ENCODE measurements around the gene FIGNL2. TPM values are rescaled to one million over a fixed set of nuclear protein-coding genes. Genes with fewer than 3 reads are reported as not detected.
A peak's percentile ranks its signal among the peaks of the same experiment; 100 is the strongest.

FIGNL2 gene
- polyA plus RNA-seq, 2 of the 4 experiments (the other 2 are of a cell fraction): 0.26 to 0.46 TPM

- Histone ChIP-seq H3K4me3 (no peak overlapping the region), H3K4me1 (no peaks in the 10 kb centered on the region), H3K27ac (no peak overlapping the region), H3K4me2 (no peak overlapping the region), H3K9me3 (no peaks in the 10 kb centered on the region)
- no peak for ATAC-seq
- no peak for DNase-seq (ENCODE audit: low read depth in 1 of 2, low spot score in 1 of 2)
- TF ChIP-seq, protein P1, sequence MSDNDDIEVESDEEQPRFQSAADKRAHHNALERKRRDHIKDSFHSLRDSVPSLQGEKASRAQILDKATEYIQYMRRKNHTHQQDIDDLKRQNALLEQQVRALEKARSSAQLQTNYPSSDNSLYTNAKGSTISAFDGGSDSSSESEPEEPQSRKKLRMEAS (IDR thresholded peaks at IDR 0.05): no peak
- TF ChIP-seq PBX3 (IDR thresholded peaks at IDR 0.05) (no peak), KDM5A (IDR thresholded peaks at IDR 0.05) (no peak), GATA3 (IDR thresholded peaks at IDR 0.05; ENCODE audit: borderline replicate concordance) (no peak), POLR2AphosphoS2 (conservative IDR thresholded peaks at IDR 0.05; ENCODE audit: low read length) (no peak), NFE2L2 (conservative IDR thresholded peaks at IDR 0.05; ENCODE audit: low read length) (no peak), EHMT2 (IDR thresholded peaks at IDR 0.05; ENCODE audit: low read depth) (no peak), EP300 (IDR thresholded peaks at IDR 0.05) (no peak), BCL3 (IDR thresholded peaks at IDR 0.05) (no peak), CHD4 (IDR thresholded peaks at IDR 0.05; ENCODE audit: borderline replicate concordance) (no peak), MAZ (IDR thresholded peaks at IDR 0.05; ENCODE audit: borderline replicate concordance, low read depth, low read length) (no peak)
- TF ChIP-seq, protein P2, sequence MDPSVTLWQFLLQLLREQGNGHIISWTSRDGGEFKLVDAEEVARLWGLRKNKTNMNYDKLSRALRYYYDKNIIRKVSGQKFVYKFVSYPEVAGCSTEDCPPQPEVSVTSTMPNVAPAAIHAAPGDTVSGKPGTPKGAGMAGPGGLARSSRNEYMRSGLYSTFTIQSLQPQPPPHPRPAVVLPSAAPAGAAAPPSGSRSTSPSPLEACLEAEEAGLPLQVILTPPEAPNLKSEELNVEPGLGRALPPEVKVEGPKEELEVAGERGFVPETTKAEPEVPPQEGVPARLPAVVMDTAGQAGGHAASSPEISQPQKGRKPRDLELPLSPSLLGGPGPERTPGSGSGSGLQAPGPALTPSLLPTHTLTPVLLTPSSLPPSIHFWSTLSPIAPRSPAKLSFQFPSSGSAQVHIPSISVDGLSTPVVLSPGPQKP (IDR thresholded peaks at IDR 0.05; ENCODE audit: low read depth, low read length): no peak
- POLR2A ChIA-PET: no interaction called here
- FAIRE-seq: no peak
- CTCF ChIA-PET: interaction anchor here (1.0 to 2.7 kb wide), 5 partner anchors 9 to 52 kb away, joined by 3 to 6 read pairs (median 4); no protein-coding TSS in a partner anchor
- WGBS (ENCODE audit: missing lambda C conversion rate): 93% methylated on average over 3 of the region's 3 CpGs
Measured at GRCh38 chr12:51872689-51872981, 24.1 kb upstream of the FIGNL2 start.

GRCh38 chr12:51871918-51872688, 23.6 kb upstream of the FIGNL2 start:
- WGBS (ENCODE audit: missing lambda C conversion rate): 71% methylated on average over 17 of the region's 17 CpGs
- ChIA-PET POLR2A (no interaction called here), CTCF (interaction anchor here (0.6 to 2.7 kb wide), 8 partner anchors 10 to 1774 kb away, joined by 3 to 6 read pairs (median 4); no protein-coding TSS in a partner anchor)
- H3K27ac ChIP-seq: no peak overlapping the region
- no peak for ATAC-seq
- no peaks in the 10 kb centered on the region for H3K9me3 ChIP-seq
- no peak overlapping the region for H3K4me2 ChIP-seq
- TF ChIP-seq FOXS1 (CRISPR knock-in tag; IDR thresholded peaks at IDR 0.05) (no peak), HEYL (CRISPR knock-in tag; IDR thresholded peaks at IDR 0.05) (no peak)
- H3K4me3 ChIP-seq: no peak overlapping the region
- FAIRE-seq: no peak
- H3K4me1 ChIP-seq: no peaks in the 10 kb centered on the region
- DNase-seq (ENCODE audit: low read depth in 1 of 2, low spot score in 1 of 2): no peak

- 51% methylated on average over 6 of the region's 6 CpGs for WGBS (ENCODE audit: missing lambda C conversion rate)
- no peaks in the 10 kb centered on the region for H3K4me1 ChIP-seq
- ChIA-PET POLR2A (no interaction called here), CTCF (interaction anchor here (2.1 kb wide), 1 partner anchor 122 kb away, joined by 5 read pairs; no protein-coding TSS in a partner anchor)
- FAIRE-seq (no peak), DNase-seq (ENCODE audit: low read depth in 1 of 2, low spot score in 1 of 2) (no peak), ATAC-seq (0 out of 6 replicates have a peak, but pooled peaks of 1 of the 2 experiments have one; percentile 13)
- TF ChIP-seq USF2 (IDR thresholded peaks at IDR 0.05) (no peak), MYC (IDR thresholded peaks at IDR 0.05; ENCODE audit: borderline replicate concordance, low read length) (no peak), ZSCAN20 (CRISPR knock-in tag; IDR thresholded peaks at IDR 0.05) (no peak), PHF8 (IDR thresholded peaks at IDR 0.05; ENCODE audit: borderline replicate concordance, low read depth) (no peak), RFX5 (IDR thresholded peaks at IDR 0.05) (no peak), EP300 (IDR thresholded peaks at IDR 0.05) (no peak), HDAC2 (IDR thresholded peaks at IDR 0.05) (no peak), PBX3 (IDR thresholded peaks at IDR 0.05) (no peak), JUNB (IDR thresholded peaks at IDR 0.05) (no peak), GATA3 (IDR thresholded peaks at IDR 0.05; ENCODE audit: borderline replicate concordance) (no peak), NPAS2 (CRISPR knock-in tag; IDR thresholded peaks at IDR 0.05; ENCODE audit: borderline replicate concordance) (no peak), CTCF (IDR thresholded peaks at IDR 0.05) (no peak)
- TF ChIP-seq, protein P1 (IDR thresholded peaks at IDR 0.05): no peak
- no peak overlapping the region for H3K4me2 ChIP-seq
- no peaks in the 10 kb centered on the region for H3K9me3 ChIP-seq
- no peak overlapping the region for H3K4me3 ChIP-seq
- no peak overlapping the region for H3K27ac ChIP-seq
Measured at GRCh38 chr12:51871126-51871525, 22.6 kb upstream of the FIGNL2 start.

All from A549 (cell line).